Activated CD4-positive, alpha-beta T cell treated with anti-CD3 and anti-CD28 coated beads for 36 hours (primary cell): ENCODE results near the gene C16orf82. TPM values are rescaled to one million over a fixed set of nuclear protein-coding genes. Genes with fewer than 3 reads are reported as not detected.

Source experiments
- ATAC-seq: fragments of 200-7000 bp; cut with Tn5 transposase; one replicate; pipeline ENCODE4 v1.10.0; 2021; ENCODE audit warnings: mild to moderate bottlenecking, moderate library complexity
- CTCF ChIA-PET: fragments of 350-600 bp; sonication (Branson Sonifier 250); formaldehyde crosslinking; loops from one replicate; lab custom pipeline; 2021; ENCODE audit warnings: antibody characterized with exemption; lab: Charles Lee
- POLR2A ChIA-PET: fragments of 350-600 bp; sonication (Branson Sonifier 250); formaldehyde crosslinking; loops from one replicate; lab custom pipeline; 2021; ENCODE audit warnings: antibody characterized with exemption, inconsistent platforms; lab: Charles Lee
- DNase-seq: peaks from one replicate; pipeline ENCODE4 v3.0.0-alpha.2; 2020
- H3K27ac Mint-ChIP-seq: one replicate; pipeline ENCODE4 v1.8.0; 2021; ENCODE audit warnings: mixed read lengths
- H3K27me3 Mint-ChIP-seq: one replicate; pipeline ENCODE4 v1.8.0; 2021; ENCODE audit warnings: mixed read lengths
- H3K36me3 Mint-ChIP-seq: one replicate; pipeline ENCODE4 v1.8.0; 2021; ENCODE audit warnings: low read depth, mixed read lengths
- H3K4me1 Mint-ChIP-seq: one replicate; pipeline ENCODE4 v1.8.0; 2021; ENCODE audit warnings: mixed read lengths
- H3K4me3 Mint-ChIP-seq: one replicate; pipeline ENCODE4 v1.8.0; 2021; ENCODE audit warnings: mild to moderate bottlenecking, moderate library complexity, mixed read lengths
- H3K9me3 Mint-ChIP-seq: one replicate; pipeline ENCODE4 v1.8.0; 2021; ENCODE audit warnings: low read depth, mixed read lengths
- intact Hi-C, 2 experiments: fragments of 100-400 bp; cut with DNase I in 1 of 2; cut with micrococcal nuclease in 1 of 2; formaldehyde crosslinking; loops; one replicate each; pipeline versions ENCODE4 v1.14.2 to v1.15.1; 2022 to 2024; cut with DNase I, micrococcal nuclease
- total RNA-seq, 2 experiments: library from RNA; stranded (reverse); gene quantifications; one replicate each; pipeline ENCODE4 v1.2.3, GENCODE V29; 2021

Gene C16orf82
- total RNA-seq: not detected

DNA sequence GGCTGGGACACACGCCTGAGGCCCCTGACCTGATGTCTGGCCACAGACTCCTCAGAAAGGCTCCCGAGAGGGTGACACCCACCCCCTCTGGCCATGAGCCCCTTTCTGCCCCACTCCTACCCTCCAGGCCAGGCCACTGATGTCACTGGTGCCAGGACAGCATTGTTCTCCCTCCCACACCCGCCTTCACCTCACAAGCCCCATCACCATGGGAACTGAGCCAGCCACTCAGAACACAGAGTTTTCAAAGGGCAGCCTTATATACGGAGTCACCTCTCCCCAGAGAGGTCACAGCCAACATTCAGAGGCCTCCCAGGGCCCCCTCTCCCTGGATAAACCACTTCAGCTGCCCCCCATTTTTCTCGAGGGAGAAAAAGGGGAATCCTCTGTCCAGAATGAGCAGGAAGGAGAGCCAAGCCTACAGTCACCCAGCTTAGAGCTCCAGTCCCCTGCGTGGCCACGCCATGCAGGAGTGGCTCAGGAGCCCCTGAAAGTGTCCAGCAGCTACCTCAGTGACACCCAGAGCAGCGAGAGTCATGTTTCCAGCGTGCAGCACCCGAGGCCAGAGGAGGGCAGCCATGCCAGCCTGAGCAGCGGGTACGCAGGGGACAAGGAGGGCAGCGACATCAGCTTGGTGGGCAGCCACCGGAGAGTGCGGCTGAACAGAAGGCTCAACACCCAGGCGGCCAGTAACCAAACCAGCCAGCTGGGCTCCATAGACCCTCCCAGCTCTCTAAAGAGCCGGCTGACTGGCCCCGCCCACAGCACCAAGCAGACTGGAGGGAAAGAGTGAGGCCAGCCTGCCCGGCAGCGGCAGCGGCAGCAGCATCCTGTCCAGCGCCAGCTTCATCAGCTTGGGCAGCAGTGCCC lies at the start of gene C16orf82:
Gene C16orf82, plus strand, starts transcription at position 260 of the 870 bp plus-strand sequence.
- peaks cover 8% of the 10 kb centered on the region for H3K27me3 Mint-ChIP-seq
- no peak for DNase-seq
- H3K36me3 Mint-ChIP-seq: no peaks in the 10 kb centered on the region
- CTCF ChIA-PET: interaction anchor here (0.7 kb wide), 1 partner anchor 434 kb away, joined by 3 read pairs; no protein-coding TSS in a partner anchor
- H3K9me3 Mint-ChIP-seq: no peaks in the 10 kb centered on the region
- POLR2A ChIA-PET: interaction anchor here (0.6 kb wide), 1 partner anchor 293 kb away, joined by 3 read pairs; no protein-coding TSS in a partner anchor
- intact Hi-C loops: no loop called here
- H3K4me3 Mint-ChIP-seq: no peak within 1 kb of the TSS
- H3K27ac Mint-ChIP-seq: no peak within 1 kb of the TSS
- no peaks in the 10 kb centered on the region for H3K4me1 Mint-ChIP-seq
- no peak for ATAC-seq

DNA sequence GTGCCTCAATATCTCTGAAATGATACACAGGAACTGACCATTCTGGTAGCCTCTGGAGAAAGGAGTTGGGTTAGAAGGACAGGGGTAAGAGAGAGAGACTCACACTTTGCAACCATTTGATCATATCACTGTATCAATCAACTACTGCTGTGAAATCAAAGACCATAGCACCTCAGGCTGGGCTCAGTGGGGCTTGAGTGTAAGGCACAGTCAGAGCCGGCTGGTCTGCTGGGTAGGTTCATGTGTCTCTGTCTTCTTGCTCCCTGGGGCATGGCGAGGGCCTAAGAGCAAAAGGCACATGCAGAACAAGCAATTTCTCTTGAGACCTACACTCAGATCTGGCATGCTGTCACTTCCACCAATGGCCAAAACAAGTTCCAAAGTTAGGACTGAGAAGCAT lies 46.7 kb upstream of the C16orf82 start:
- intact Hi-C loops: no loop called here
- ChIA-PET CTCF (no interaction called here), POLR2A (no interaction called here)
- H3K36me3 Mint-ChIP-seq: no peaks in the 10 kb centered on the region
- no peaks in the 10 kb centered on the region for H3K9me3 Mint-ChIP-seq
- no peak for ATAC-seq
- peaks cover 3% of the 10 kb centered on the region for H3K27me3 Mint-ChIP-seq
- H3K4me3 Mint-ChIP-seq: no peak overlapping the region
- no peak for DNase-seq
- no peaks in the 10 kb centered on the region for H3K4me1 Mint-ChIP-seq
- no peak overlapping the region for H3K27ac Mint-ChIP-seq

DNA sequence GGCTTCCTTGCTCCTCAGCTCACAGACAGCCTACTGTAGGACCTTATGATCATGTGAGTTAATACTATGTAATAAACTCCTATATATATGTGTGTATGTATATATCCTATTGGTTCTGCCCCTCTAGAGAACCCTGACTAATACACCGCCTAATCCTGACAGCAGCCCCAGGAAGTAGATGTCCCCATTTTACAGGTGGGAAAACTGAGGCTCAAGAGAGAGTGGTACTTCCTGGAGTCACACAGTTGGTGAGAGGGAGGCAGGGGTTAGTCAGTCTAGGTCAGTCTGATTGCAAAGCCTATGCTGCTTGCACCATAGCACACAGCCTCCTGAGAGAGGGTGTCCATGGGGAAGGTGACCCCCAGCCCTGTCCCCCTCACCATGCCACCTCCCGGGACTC lies 42.7 kb upstream of the C16orf82 start:
- no peak for ATAC-seq

DNA sequence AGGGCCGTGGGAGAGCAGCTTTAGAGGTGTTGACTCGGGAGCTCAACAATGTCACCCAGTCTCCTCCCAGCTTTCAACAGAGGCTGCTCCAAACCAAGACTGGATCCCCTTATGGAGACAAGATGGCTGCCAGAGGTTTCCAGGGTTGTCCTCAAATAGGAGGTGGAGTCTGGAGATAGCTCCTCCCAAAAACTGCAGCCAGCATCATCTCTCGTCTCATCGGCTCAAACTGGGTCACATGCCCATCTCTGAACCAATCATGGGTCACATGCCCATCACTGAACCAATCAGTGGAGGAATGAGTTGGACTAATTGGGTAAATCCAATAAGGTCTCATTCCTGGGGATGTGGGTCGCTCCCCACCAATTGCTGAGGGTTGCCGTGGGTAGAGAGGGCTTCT lies 41.1 kb upstream of the C16orf82 start:
- ATAC-seq (no peak), DNase-seq (no peak)
- POLR2A ChIA-PET: no interaction called here
- intact Hi-C loops: no loop called here
- Mint-ChIP-seq H3K27me3 (peaks cover 4% of the 10 kb centered on the region), H3K4me1 (no peaks in the 10 kb centered on the region), H3K36me3 (no peaks in the 10 kb centered on the region), H3K9me3 (no peaks in the 10 kb centered on the region), H3K27ac (no peak overlapping the region), H3K4me3 (no peak overlapping the region)
- CTCF ChIA-PET: interaction anchor here (0.6 to 0.8 kb wide), 3 partner anchors 19 to 129 kb away, joined by 3 to 4 read pairs (median 3); no protein-coding TSS in a partner anchor

More for the DNA sequence above, 42.7 kb upstream of the C16orf82 start:
- Mint-ChIP-seq H3K9me3 (no peaks in the 10 kb centered on the region), H3K27ac (no peak overlapping the region), H3K27me3 (peaks cover 4% of the 10 kb centered on the region), H3K4me1 (no peaks in the 10 kb centered on the region), H3K36me3 (no peaks in the 10 kb centered on the region), H3K4me3 (no peak overlapping the region)
- ChIA-PET POLR2A (no interaction called here), CTCF (no interaction called here)
- no peak for DNase-seq
- intact Hi-C loops: no loop called here

DNA sequence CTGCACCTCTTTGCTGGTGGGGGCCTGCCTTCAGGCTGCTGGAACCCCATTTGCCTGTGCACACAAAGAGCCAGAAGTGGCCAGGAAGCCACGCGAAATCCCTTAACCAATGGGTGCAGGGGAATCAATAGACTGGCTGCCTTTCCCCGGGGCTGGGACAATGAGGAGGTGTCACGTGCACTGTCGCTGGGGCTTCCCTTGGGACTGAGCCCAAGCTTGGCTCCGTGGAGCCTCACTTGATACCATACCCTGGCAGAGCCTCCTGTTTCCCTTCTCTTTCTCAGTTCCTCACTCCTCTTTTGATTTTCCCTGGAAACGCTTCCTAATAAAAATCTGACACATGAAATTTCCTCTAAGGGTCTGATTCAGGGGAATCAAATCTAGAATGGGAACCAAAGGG lies 38.8 kb upstream of the C16orf82 start:
- CTCF ChIA-PET: no interaction called here
- intact Hi-C loops: no loop called here
- DNase-seq (no peak), ATAC-seq (no peak)
- H3K36me3 Mint-ChIP-seq: no peaks in the 10 kb centered on the region
- no peaks in the 10 kb centered on the region for H3K4me1 Mint-ChIP-seq
- H3K27ac Mint-ChIP-seq: no peak overlapping the region
- no peaks in the 10 kb centered on the region for H3K9me3 Mint-ChIP-seq
- H3K27me3 Mint-ChIP-seq: peaks cover 4% of the 10 kb centered on the region
- H3K4me3 Mint-ChIP-seq: no peak overlapping the region
- POLR2A ChIA-PET: no interaction called here

DNA sequence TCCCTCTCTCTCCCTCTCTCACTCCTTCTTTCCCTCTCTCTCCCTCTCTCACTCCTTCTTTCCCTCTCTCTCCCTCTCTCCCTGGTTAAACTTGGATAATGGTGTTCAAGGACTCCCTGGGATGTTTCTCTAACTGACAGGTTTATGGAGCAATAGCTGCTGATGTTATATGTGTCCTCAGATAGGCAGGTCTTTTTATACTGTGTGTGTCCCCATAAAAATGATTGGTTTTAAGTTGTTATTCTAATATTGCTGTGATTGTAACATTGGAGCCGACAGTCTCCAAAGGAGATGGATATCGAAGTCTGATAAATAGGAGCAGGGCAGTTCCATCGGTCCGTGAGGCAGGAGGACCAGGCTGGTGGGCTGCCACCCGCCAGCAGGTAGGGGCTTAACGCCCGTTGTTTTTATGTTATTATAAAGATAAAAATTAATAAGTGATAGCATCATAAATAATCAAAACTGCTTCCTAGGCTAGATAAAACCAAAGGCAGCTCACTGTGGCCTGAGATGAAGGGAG lies 38.1 kb upstream of the C16orf82 start:
- ChIA-PET POLR2A (no interaction called here), CTCF (interaction anchor here (0.8 kb wide), 1 partner anchor 13 kb away, joined by 3 read pairs; no protein-coding TSS in a partner anchor)
- Mint-ChIP-seq H3K4me3 (no peak overlapping the region), H3K27me3 (peaks cover 4% of the 10 kb centered on the region), H3K36me3 (no peaks in the 10 kb centered on the region), H3K9me3 (no peaks in the 10 kb centered on the region), H3K4me1 (no peaks in the 10 kb centered on the region), H3K27ac (no peak overlapping the region)
- intact Hi-C loops: no loop called here
- no peak for DNase-seq
- no peak for ATAC-seq

DNA sequence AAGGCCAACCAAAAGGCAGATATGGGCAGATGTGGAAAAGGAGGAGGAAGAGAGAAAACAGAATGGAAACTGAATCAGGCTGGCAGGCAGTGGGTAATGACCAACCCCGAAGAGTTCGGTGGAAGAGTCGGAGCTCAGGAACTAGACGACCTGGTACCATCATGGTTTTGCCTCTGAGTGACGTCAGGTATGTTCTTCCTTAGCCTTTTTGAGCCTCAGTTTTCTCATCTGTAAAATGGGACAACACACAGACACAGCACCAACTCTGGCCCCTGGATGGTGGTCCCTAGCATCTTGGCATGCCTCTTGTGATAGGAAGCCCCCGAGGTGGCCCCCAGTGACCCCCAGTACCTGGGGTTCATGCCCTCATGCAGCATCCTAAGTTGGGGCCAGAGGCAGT lies 37.2 kb upstream of the C16orf82 start:
- Mint-ChIP-seq H3K4me3 (no peak overlapping the region), H3K27ac (no peak overlapping the region), H3K4me1 (no peaks in the 10 kb centered on the region), H3K36me3 (no peaks in the 10 kb centered on the region), H3K27me3 (peaks cover 4% of the 10 kb centered on the region), H3K9me3 (no peaks in the 10 kb centered on the region)
- POLR2A ChIA-PET: no interaction called here
- ATAC-seq (no peak), DNase-seq (no peak)
- intact Hi-C loops: no loop called here
- CTCF ChIA-PET: interaction anchor here (0.8 kb wide), 1 partner anchor 12 kb away, joined by 3 read pairs; no protein-coding TSS in a partner anchor

DNA sequence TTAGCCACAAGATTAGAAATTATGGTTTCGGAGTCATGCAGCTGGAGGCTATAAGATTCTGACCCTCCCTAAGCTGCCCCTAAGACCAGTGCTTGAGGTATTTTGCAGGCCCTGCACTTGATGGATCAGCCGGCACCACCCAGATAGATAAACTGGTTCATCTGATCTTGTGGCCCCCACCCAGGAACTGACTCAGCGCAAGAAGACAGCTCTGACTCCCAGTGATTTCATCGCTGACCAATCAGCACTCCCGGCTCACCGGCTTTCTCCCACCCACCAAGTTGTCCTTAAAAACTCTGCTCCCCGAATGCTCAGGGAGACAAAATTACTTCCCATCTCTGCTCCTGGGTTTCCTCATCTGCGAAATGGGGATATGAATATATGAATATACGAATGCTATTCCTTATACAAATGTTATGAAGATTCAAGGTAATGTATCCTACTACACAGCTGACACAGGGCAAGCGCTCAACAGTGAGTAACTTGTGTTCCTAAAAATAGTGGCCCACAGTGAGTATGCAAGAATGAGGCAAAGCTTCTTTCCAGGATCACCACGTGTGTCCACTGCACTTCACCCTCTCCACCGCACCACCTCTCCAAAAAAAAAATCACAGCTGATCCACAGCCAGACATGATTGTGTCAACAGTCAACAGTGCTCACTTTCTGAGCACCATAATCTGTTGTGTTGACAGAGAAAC lies 33.3 kb upstream of the C16orf82 start:
- intact Hi-C loops: no loop called here
- no peaks in the 10 kb centered on the region for H3K36me3 Mint-ChIP-seq
- POLR2A ChIA-PET: no interaction called here

DNA sequence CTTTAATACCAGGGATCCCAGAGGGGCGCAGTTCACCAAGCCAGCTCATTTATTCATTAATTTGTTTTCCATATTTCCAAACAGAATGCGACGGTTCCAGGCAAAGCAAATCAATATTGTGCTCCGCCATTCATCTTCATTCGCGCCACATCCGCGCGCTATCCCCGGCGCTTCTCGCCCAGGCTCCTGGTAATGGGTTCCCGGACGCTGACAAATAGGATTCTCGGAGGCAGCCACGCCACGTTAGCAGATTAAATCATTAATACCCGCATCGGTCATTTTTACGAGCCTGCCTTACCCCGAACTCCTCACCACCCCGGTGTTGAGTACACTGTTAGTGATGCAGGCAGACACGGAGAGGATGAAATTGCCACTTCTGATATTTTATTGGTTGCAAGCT lies 26.0 kb upstream of the C16orf82 start:
- ATAC-seq (no peak), DNase-seq (no peak)
- H3K4me1 Mint-ChIP-seq: no peaks in the 10 kb centered on the region
- ChIA-PET POLR2A (no interaction called here), CTCF (no interaction called here)
- H3K36me3 Mint-ChIP-seq: no peaks in the 10 kb centered on the region
- no peak overlapping the region for H3K4me3 Mint-ChIP-seq
- H3K9me3 Mint-ChIP-seq: no peaks in the 10 kb centered on the region
- peaks cover 5% of the 10 kb centered on the region for H3K27me3 Mint-ChIP-seq
- H3K27ac Mint-ChIP-seq: no peak overlapping the region
- intact Hi-C loops: loop anchor here in 1 of 2 experiments (10.0 kb wide), 1 partner anchor 64 kb away; no protein-coding TSS in a partner anchor

More for the DNA sequence above, 33.3 kb upstream of the C16orf82 start:
- Mint-ChIP-seq H3K4me1 (no peaks in the 10 kb centered on the region), H3K9me3 (no peaks in the 10 kb centered on the region), H3K27me3 (peaks cover 4% of the 10 kb centered on the region), H3K4me3 (no peak overlapping the region), H3K27ac (no peak overlapping the region)
- ATAC-seq: no peak
- CTCF ChIA-PET: no interaction called here
- DNase-seq: no peak

DNA sequence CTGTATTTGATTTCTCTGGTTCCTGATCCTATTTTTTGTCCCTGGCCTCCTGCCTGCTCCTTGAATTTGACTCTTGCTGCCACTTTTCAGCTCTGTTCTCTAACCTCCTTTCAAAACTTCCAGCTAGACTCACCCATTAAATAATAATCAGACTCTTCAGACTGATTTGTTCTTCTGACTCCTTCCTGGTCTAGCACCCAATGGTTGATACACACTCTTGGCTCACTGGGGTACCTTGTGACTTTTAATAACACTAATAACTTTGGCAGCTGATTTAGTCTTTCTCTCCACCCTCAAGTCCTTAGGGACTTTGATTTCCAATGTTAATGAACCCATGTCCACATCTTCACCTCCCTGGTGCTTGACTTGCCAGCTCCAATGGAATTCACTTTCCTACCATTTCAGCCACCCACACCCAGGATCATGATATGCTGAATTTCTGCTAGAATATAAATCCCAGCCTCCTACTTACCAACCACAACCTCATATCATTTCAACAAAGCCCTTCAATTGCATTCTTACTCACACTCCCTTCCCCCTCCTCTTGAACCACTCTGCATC lies 19.7 kb upstream of the C16orf82 start:
- CTCF ChIA-PET: no interaction called here
- Mint-ChIP-seq H3K4me3 (no peak overlapping the region), H3K9me3 (no peaks in the 10 kb centered on the region), H3K4me1 (no peaks in the 10 kb centered on the region), H3K36me3 (no peaks in the 10 kb centered on the region), H3K27me3 (peaks cover 2% of the 10 kb centered on the region), H3K27ac (no peak overlapping the region)
- intact Hi-C loops: loop anchor here in 1 of 2 experiments (10.0 kb wide), 1 partner anchor 58 kb away; no protein-coding TSS in a partner anchor
- POLR2A ChIA-PET: no interaction called here
- no peak for DNase-seq
- ATAC-seq: no peak

DNA sequence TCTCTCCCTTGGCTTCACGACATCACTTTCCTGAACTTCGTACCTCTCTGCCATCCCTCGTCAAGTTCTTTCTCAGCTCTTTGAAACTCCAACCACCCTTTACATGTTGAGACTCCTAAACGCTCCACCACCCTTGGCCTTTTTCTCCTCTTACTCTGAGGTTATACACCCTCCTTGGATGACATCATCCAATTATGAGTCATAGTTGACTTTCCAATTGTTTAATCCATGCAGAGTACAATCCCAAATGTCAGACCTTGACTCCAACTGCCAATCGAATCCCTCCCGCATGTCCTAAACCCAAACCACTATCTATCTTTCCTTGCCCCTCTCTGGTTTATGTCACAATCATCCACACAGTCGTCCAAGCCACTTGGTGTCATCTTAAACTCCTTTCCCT lies 18.4 kb upstream of the C16orf82 start:
- intact Hi-C loops: loop anchor here in 1 of 2 experiments (10.0 kb wide), 1 partner anchor 56 kb away; no protein-coding TSS in a partner anchor
- CTCF ChIA-PET: no interaction called here
- POLR2A ChIA-PET: no interaction called here

More for the DNA sequence above, 18.4 kb upstream of the C16orf82 start:
- ATAC-seq (no peak), DNase-seq (no peak)
- Mint-ChIP-seq H3K4me1 (no peaks in the 10 kb centered on the region), H3K4me3 (no peak overlapping the region), H3K9me3 (no peaks in the 10 kb centered on the region), H3K27me3 (peaks cover 2% of the 10 kb centered on the region), H3K27ac (no peak overlapping the region), H3K36me3 (no peaks in the 10 kb centered on the region)
